GM23248 (cell line): ENCODE measurements around the gene TIGD1. TPM values are rescaled to one million over a fixed set of nuclear protein-coding genes. Genes with fewer than 3 reads are reported as not detected.

Source experiments
- DNase-seq: peaks from one replicate; pipeline ENCODE4 v3.0.0-alpha.2; 2015
- H2AFZ ChIP-seq: fragments of 200-600 bp; sonication (generic); 2 replicates; pipeline ENCODE4 v1.6.1; 2016; ENCODE audit warnings: antibody characterized with exemption
- H3F3A ChIP-seq: fragments of 200-600 bp; sonication (generic); 2 replicates; pipeline ENCODE4 v1.6.1; 2016; ENCODE audit warnings: mild to moderate bottlenecking, antibody characterized with exemption, mixed run types; ENCODE audit not compliant: insufficient read depth
- H3K27ac ChIP-seq: fragments of 200-600 bp; sonication (generic); 2 replicates; pipeline ENCODE4 v1.5.1; 2016; ENCODE audit warnings: mild to moderate bottlenecking
- H3K27me3 ChIP-seq: fragments of 200-600 bp; sonication (generic); replicated peaks from 2 replicates; pipeline ENCODE4 v1.6.1; 2016; ENCODE audit warnings: mild to moderate bottlenecking; ENCODE audit not compliant: insufficient read depth
- H3K36me3 ChIP-seq: fragments of 200-600 bp; sonication (generic); 2 replicates; pipeline ENCODE4 v1.6.1; 2016; ENCODE audit warnings: low read depth, mild to moderate bottlenecking
- H3K4me1 ChIP-seq: fragments of 200-600 bp; sonication (generic); 2 replicates; pipeline ENCODE4 v1.6.1; 2016; ENCODE audit warnings: mild to moderate bottlenecking; ENCODE audit not compliant: insufficient read depth
- H3K4me2 ChIP-seq: fragments of 200-600 bp; sonication (generic); one replicate; pipeline ENCODE4 v1.6.1; 2016; ENCODE audit warnings: mild to moderate bottlenecking; ENCODE audit not compliant: unreplicated experiment
- H3K4me3 ChIP-seq: fragments of 200-600 bp; sonication (generic); 2 replicates; pipeline ENCODE4 v1.5.1; 2016; ENCODE audit warnings: mild to moderate bottlenecking
- H3K79me2 ChIP-seq: fragments of 200-600 bp; sonication (generic); 2 replicates; pipeline ENCODE4 v1.6.1; 2016; ENCODE audit warnings: mild to moderate bottlenecking; ENCODE audit not compliant: insufficient read depth
- H3K9ac ChIP-seq: fragments of 200-600 bp; sonication (generic); 2 replicates; pipeline ENCODE4 v1.6.1; 2016; ENCODE audit warnings: mild to moderate bottlenecking
- H3K9me2 ChIP-seq: fragments of 200-600 bp; sonication (generic); 2 replicates; pipeline ENCODE4 v1.6.1; 2016; ENCODE audit warnings: mixed run types, mild to moderate bottlenecking, moderate library complexity; ENCODE audit not compliant: insufficient read depth
- H3K9me3 ChIP-seq: fragments of 200-600 bp; sonication (generic); one replicate; pipeline ENCODE4 v1.6.1; 2017; ENCODE audit warnings: low read depth
- H4K20me1 ChIP-seq: fragments of 200-600 bp; sonication (generic); 2 replicates; pipeline ENCODE4 v1.6.0; 2016; ENCODE audit not compliant: insufficient read depth
- EZH2 ChIP-seq: fragments of 200-600 bp; sonication (generic); IDR thresholded peaks from 2 replicates; pipeline ENCODE4 v1.6.1; 2018; ENCODE audit warnings: antibody characterized with exemption, mild to moderate bottlenecking; ENCODE audit not compliant: insufficient read depth, poor library complexity, severe bottlenecking
- EZH2phosphoT487 ChIP-seq: fragments of 200-600 bp; sonication (generic); IDR thresholded peaks from 2 replicates; pipeline ENCODE4 v1.6.1; 2018; ENCODE audit warnings: antibody characterized with exemption, moderate library complexity, mild to moderate bottlenecking, low read depth; ENCODE audit not compliant: insufficient read depth
- WGBS, 2 experiments: methylation state at CpG; one replicate each; pipeline ENCODE4 v1.1.6; 2015 to 2017; ENCODE audit warnings: low lambda C conversion rate in 2 of 2, low coverage in 1 of 2; ENCODE audit errors: missing lambda C conversion rate in 2 of 2; 5-methylcytosine and 5-hydroxymethylcytosine counted together
- in situ Hi-C: fragments of 300-500 bp; cut with MboI; formaldehyde crosslinking; loops from 2 replicates; pipeline ENCODE4 v1.15.0; 2020
- polyA plus RNA-seq: library from polyadenylated mRNA; unstranded; fragments of >200 nt; fragmentation: Nextera tagmentation; extraction: Ambion mirVana; gene quantifications from 2 replicates; pipeline ENCODE4 v1.2.1, GENCODE V29; 2016
- total RNA-seq: library from RNA; depleted of rRNA; stranded (reverse); fragments of >200 nt; shearing (Covaris generic); gene quantifications from 2 replicates; pipeline ENCODE4 v1.2.3, GENCODE V29; 2014

Gene TIGD1
- total and polyA plus RNA-seq, 2 experiments from 2014 or later, result 3.6 to 4.3 TPM

- Histone ChIP-seq H3K9me3 (no peaks in the 10 kb centered on the region), H3K79me2 (no peaks in the 10 kb centered on the region), H3K36me3 (no peaks in the 10 kb centered on the region), H3K4me3 (no peak overlapping the region), H3K27ac (no peak overlapping the region), H2AFZ (no peak overlapping the region), H3K9ac (no peak overlapping the region), H4K20me1 (no peaks in the 10 kb centered on the region), H3F3A (no peaks in the 10 kb centered on the region), H3K4me1 (no peaks in the 10 kb centered on the region), H3K4me2 (no peak overlapping the region), H3K27me3 (peaks cover 42% of the 10 kb centered on the region), H3K9me2 (no peaks in the 10 kb centered on the region)
- in situ Hi-C loops, result no loop called here
- WGBS, 2 experiments, result 13 to 14% methylated on average over 16 of the region's 16 CpGs
- TF ChIP-seq EZH2phosphoT487 (no peak; the same call in 1 of the 2 replicates), EZH2 (peak; percentile 78)
- no peak for DNase-seq
Observed at GRCh38 chr2:232503809-232504323, 46.5 kb downstream of the TIGD1 start.

- Histone ChIP-seq H4K20me1 (no peaks in the 10 kb centered on the region), H3K27ac (no peak overlapping the region), H3K27me3 (peaks cover 46% of the 10 kb centered on the region), H3F3A (no peaks in the 10 kb centered on the region), H3K4me3 (peak overlapping the region; percentile 30; the same call in 1 of the 2 replicates), H3K9ac (no peak overlapping the region), H3K4me1 (no peaks in the 10 kb centered on the region), H2AFZ (no peak overlapping the region), H3K79me2 (no peaks in the 10 kb centered on the region), H3K9me3 (no peaks in the 10 kb centered on the region), H3K4me2 (peak overlapping the region; percentile 17), H3K36me3 (no peaks in the 10 kb centered on the region), H3K9me2 (no peaks in the 10 kb centered on the region)
- DNase-seq, result peak; percentile 56
- WGBS, 2 experiments, result 1 to 2% methylated on average over 29 to 72 of the region's 75 CpGs
- TF ChIP-seq EZH2phosphoT487, result peak; percentile 71; the same call in 1 of the 2 replicates
- TF ChIP-seq EZH2, result peak; percentile 85
- in situ Hi-C loops, result no loop called here
Observed at GRCh38 chr2:232502911-232503808, 47.2 kb downstream of the TIGD1 start.

- Histone ChIP-seq H4K20me1 (no peaks in the 10 kb centered on the region), H3F3A (no peaks in the 10 kb centered on the region), H3K4me1 (no peaks in the 10 kb centered on the region), H3K9me2 (no peaks in the 10 kb centered on the region), H3K9me3 (no peaks in the 10 kb centered on the region), H3K4me2 (no peak overlapping the region), H3K79me2 (no peaks in the 10 kb centered on the region), H3K27me3 (peaks cover 51% of the 10 kb centered on the region), H3K9ac (no peak overlapping the region), H2AFZ (no peak overlapping the region), H3K27ac (no peak overlapping the region), H3K4me3 (no peak overlapping the region), H3K36me3 (no peaks in the 10 kb centered on the region)
- WGBS, 2 experiments, result 9 to 12% methylated on average over 17 to 20 of the region's 21 CpGs
- in situ Hi-C loops, result no loop called here
- DNase-seq, result peak; percentile 31
- TF ChIP-seq EZH2 (no peak), EZH2phosphoT487 (no peak)
Observed at GRCh38 chr2:232502511-232502910, 47.8 kb downstream of the TIGD1 start.

GRCh38 chr2:232501794-232502390, 48.5 kb downstream of the TIGD1 start:
- Histone ChIP-seq H3K27ac (no peak overlapping the region), H3K9me2 (no peaks in the 10 kb centered on the region), H4K20me1 (no peaks in the 10 kb centered on the region), H3K36me3 (no peaks in the 10 kb centered on the region), H3K9me3 (no peaks in the 10 kb centered on the region), H3K4me2 (no peak overlapping the region), H2AFZ (no peak overlapping the region), H3K27me3 (peaks cover 47% of the 10 kb centered on the region), H3F3A (no peaks in the 10 kb centered on the region), H3K4me1 (no peaks in the 10 kb centered on the region), H3K79me2 (no peaks in the 10 kb centered on the region), H3K9ac (no peak overlapping the region), H3K4me3 (no peak overlapping the region)
- TF ChIP-seq EZH2, result no peak
- TF ChIP-seq EZH2phosphoT487, result no peak
- 8 to 11% methylated on average over 5 to 10 of the region's 10 CpGs for WGBS, 2 experiments
- in situ Hi-C loops, result no loop called here
- no peak for DNase-seq
